D721Med (cell line): ENCODE measurements around the gene ZMAT5.

ENCODE experiments used
- DNase-seq: peaks from one replicate; pipeline ENCODE4 v3.0.0; 2011; ENCODE audit warnings: low spot score; ENCODE audit not compliant: insufficient read length
- FAIRE-seq: peaks from 2 replicates; lab custom pipeline; 2011; peaks lifted over from hg19 to GRCh38; lab: Jason Lieb, UNC
- TF ChIP-seq, protein P1 (sequence below): IDR thresholded peaks from 2 replicates; pipeline ENCODE4 v1.5.1; 2012; ENCODE audit warnings: mild to moderate bottlenecking, control low read depth; ENCODE audit not compliant: insufficient read depth; ENCODE audit errors: missing control alignments

The ZMAT5 gene

DNA sequence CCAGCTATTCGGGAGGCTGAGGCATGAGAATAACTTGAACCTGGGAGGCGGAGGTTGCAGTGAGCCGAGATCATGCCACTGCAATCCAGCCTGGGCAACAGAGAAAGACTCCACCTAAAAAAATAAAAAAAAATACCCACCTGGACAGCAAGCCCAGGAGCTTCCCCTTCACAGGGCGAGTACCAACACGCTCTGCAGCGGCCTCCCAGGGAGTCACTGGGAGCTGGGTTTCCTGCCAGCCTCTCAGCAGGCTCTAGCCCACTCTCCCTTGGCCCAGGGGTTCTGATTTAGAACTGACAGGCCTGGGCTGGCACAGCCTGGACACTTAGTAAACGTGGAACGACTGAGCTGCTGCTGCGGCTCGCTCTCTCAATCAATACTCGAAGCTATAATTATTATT lies 49.0 kb downstream of the ZMAT5 start:
- TF ChIP-seq, protein P1, sequence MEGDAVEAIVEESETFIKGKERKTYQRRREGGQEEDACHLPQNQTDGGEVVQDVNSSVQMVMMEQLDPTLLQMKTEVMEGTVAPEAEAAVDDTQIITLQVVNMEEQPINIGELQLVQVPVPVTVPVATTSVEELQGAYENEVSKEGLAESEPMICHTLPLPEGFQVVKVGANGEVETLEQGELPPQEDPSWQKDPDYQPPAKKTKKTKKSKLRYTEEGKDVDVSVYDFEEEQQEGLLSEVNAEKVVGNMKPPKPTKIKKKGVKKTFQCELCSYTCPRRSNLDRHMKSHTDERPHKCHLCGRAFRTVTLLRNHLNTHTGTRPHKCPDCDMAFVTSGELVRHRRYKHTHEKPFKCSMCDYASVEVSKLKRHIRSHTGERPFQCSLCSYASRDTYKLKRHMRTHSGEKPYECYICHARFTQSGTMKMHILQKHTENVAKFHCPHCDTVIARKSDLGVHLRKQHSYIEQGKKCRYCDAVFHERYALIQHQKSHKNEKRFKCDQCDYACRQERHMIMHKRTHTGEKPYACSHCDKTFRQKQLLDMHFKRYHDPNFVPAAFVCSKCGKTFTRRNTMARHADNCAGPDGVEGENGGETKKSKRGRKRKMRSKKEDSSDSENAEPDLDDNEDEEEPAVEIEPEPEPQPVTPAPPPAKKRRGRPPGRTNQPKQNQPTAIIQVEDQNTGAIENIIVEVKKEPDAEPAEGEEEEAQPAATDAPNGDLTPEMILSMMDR: no peak
- FAIRE-seq (no peak), DNase-seq (no peak)

DNA sequence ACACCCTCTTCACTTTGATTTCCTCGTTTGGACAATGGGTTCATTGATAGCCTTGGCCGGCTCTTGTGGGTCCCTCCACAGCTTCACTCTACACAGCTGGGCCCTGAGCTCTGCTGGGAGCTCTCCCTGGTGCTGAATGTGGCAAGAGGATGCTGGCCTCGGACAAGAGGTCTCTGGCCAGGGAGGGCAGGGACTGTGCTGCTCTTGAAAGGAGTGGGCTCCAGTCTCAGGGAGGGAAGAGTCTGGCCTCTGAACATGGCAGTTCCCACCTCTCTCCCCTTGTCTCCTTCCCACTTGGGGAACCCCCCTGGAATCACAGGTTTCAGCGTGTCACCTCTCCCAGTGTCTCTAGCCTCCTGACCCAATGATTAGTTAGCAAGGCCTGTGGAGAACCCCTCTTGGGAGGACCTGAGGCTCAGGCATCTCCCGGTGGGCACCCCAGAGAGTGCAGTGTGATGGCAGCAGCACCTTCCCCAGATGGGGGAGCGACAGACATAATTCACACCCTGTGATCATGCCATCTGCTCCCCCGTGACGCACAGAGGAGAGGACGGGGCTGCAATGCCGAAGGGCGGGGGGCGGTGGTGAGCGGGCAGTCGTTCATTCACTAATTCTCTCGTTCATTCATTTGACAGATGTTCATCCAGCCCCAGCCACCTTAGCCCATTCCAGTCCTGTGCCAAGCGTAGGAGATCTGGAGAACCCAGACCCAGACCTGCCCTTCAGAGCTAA lies 49.8 kb downstream of the ZMAT5 start:
- no peak for DNase-seq
- no peak for FAIRE-seq
- TF ChIP-seq, protein P1: no peak

DNA sequence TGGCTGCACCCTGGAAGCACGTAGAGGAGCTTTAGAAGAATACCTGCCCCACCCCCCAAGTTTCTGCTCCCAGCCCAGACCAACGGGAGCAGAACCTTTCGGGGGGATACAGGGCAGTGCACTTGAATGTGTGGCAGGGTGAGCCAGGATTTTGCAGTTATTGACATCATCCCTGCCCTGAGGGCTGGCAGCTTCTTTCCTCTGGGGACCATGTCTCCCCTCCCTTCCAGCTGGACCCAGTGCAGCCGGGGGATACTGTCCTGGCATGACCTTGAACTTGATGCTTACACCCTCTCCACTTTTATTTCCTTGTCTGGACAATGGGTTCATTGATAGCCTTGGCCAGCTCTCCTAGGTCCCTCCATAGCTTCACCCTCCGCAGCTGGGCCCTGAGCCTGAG lies 51.1 kb downstream of the ZMAT5 start:
- TF ChIP-seq, protein P1: no peak
- no peak for DNase-seq
- no peak for FAIRE-seq

DNA sequence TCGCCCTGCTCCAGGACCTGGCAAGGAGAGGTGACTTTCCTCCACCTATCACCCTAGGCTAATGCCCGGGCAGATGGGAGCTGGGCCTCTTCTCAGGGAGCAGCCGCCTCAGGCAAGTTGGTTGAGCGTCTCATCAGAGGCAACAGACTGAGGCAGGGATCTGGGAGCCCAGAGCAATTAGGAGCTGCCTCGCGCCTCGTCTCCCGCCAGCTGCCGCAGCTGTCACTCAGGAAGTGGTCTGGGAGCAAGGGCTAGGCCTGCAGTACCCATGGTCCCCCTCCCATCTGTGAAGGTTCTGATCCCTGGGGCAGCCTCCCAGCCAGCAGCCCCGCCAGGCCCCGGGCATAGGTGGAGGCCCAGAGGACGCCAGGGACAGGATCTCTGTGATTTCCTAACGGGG lies 51.6 kb downstream of the ZMAT5 start:
- FAIRE-seq: no peak
- TF ChIP-seq, protein P1: no peak
- no peak for DNase-seq

DNA sequence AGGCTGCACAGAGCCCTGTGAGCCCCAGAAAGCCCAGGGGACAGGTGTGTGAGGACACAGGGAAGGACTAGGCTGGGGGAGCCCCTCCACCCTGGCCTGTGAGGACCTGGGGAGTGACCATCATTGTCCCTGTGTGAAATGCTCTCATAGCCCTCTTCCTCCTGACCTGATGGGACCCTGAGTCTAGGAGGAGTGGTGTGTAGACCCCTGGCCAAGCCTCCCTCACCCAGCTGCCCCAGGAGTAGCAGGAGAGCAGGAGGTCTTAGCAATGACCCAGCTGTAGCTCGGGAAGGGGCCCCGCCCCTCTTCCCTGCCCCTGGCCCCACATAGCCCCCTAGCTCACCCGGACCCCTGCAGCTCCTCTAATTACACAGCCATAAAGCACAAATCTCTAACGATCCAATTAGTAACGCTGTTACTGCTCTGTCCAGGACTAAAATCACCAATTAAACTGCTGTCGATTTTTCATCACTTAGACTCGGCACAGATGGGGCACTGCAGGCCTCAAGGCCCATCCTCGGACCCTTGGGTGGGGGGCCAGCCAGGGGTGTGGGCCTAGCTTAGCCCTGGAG lies 53.6 kb downstream of the ZMAT5 start:
- TF ChIP-seq, protein P1: no peak
- FAIRE-seq (no peak), DNase-seq (no peak)

DNA sequence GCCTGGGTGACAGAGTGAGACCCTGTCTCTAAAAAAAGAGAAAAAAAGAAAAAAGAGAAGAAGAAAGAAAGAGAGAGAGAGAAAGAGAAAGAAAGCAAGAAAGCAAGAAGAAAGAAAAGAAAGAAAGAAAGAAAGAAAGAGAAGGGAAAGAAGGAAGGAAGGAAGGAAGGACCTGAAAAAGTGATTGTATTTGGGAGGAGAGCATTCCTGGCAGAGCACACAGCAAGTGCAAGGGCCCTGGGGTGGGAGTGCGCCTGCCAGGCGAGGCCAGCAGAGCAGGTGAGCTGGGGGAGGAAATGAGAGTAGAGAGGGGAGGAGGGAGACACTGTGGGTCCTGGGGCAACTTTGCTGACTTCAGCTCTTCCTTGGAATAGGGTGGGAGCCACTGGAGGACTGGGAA lies 54.7 kb downstream of the ZMAT5 start:
- DNase-seq (no peak), FAIRE-seq (no peak)
- TF ChIP-seq, protein P1: no peak
